Activated CD4-positive, alpha-beta T cell treated with anti-CD3 and anti-CD28 coated beads, Interleukin-2, amount 10 ng/mL, durations not matched to agents 7 days and 5 days (primary cell): ENCODE data around the gene TMEM116. TPM values are rescaled to one million over a fixed set of nuclear protein-coding genes. Genes with fewer than 3 reads are reported as not detected.

ENCODE experiments used
- CTCF ChIA-PET: fragments of 350-600 bp; sonication (Branson Sonifier 250); formaldehyde crosslinking; loops from one replicate; lab custom pipeline; 2021; ENCODE audit warnings: antibody characterized with exemption; lab: Charles Lee
- POLR2A ChIA-PET: fragments of 350-600 bp; sonication (Branson Sonifier 250); formaldehyde crosslinking; loops from one replicate; lab custom pipeline; 2021; ENCODE audit warnings: antibody characterized with exemption; lab: Charles Lee
- DNase-seq: peaks from one replicate; pipeline ENCODE4 v3.0.0-alpha.2; 2020
- H3K27ac Mint-ChIP-seq: one replicate; pipeline ENCODE4 v1.8.0; 2021; ENCODE audit warnings: mild to moderate bottlenecking, moderate library complexity, mixed read lengths
- H3K27me3 Mint-ChIP-seq: one replicate; pipeline ENCODE4 v1.8.0; 2021; ENCODE audit warnings: mixed read lengths
- H3K36me3 Mint-ChIP-seq: one replicate; pipeline ENCODE4 v1.8.0; 2021; ENCODE audit warnings: low read depth, mixed read lengths
- H3K4me1 Mint-ChIP-seq: one replicate; pipeline ENCODE4 v1.8.0; 2021; ENCODE audit warnings: mixed read lengths
- H3K4me3 Mint-ChIP-seq: one replicate; pipeline ENCODE4 v1.8.0; 2021; ENCODE audit warnings: mild to moderate bottlenecking, moderate library complexity, mixed read lengths
- H3K9me3 Mint-ChIP-seq: one replicate; pipeline ENCODE4 v1.8.0; 2021; ENCODE audit warnings: mixed read lengths
- total RNA-seq, 2 experiments: library from RNA; stranded (reverse); gene quantifications; one replicate each; pipeline ENCODE4 v1.2.3, GENCODE V29; 2021

The TMEM116 gene
- total RNA-seq, 2 experiments from 2014 or later: 16.6 to 16.9 TPM

DNA sequence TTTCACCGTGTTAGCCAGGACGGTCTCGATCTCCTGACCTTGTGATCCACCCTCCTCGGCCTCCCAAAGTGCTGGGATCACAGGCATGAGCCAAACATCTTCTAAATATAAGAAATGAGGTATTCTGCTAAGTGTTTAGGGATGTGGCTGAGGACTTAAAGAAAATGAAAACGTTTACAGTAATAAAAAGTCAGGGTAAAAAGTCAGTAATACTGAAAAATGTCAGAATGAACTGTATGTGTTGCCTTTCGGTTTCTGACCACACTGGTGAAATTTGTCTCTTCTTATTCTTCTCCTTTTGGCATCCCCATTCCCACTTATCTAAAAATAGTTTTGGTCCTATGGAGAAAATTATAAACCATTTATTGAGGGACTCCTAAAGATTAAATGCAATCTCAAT is 20.5 kb downstream of the TMEM116 start:
- Mint-ChIP-seq H3K27ac (peak overlapping the region; percentile 90), H3K4me3 (peak overlapping the region; percentile 79), H3K9me3 (peaks cover 3% of the 10 kb centered on the region), H3K27me3 (no peaks in the 10 kb centered on the region), H3K36me3 (peaks cover 46% of the 10 kb centered on the region), H3K4me1 (peaks cover 63% of the 10 kb centered on the region)
- ChIA-PET POLR2A (interaction anchor here (1.1 kb wide), 1 partner anchor 22 kb away, joined by 3 read pairs; no protein-coding TSS in a partner anchor), CTCF (interaction anchor here (0.9 kb wide), 1 partner anchor 138 kb away, joined by 5 read pairs; no protein-coding TSS in a partner anchor)
- DNase-seq: no peak

GRCh38 chr12:111991946-111992345 is 21.0 kb downstream of the TMEM116 start:
- H3K4me3 Mint-ChIP-seq: peak overlapping the region; percentile 13
- H3K27me3 Mint-ChIP-seq: no peaks in the 10 kb centered on the region
- H3K36me3 Mint-ChIP-seq: peaks cover 48% of the 10 kb centered on the region
- peaks cover 59% of the 10 kb centered on the region for H3K4me1 Mint-ChIP-seq
- H3K9me3 Mint-ChIP-seq: peaks cover 3% of the 10 kb centered on the region
- ChIA-PET CTCF (interaction anchor here (0.9 to 1.0 kb wide), 2 partner anchors 16 to 139 kb away, joined by 3 to 5 read pairs; no protein-coding TSS in a partner anchor), POLR2A (interaction anchor here (0.6 to 1.1 kb wide), 2 partner anchors 22 to 1431 kb away, joined by 3 to 8 read pairs; no protein-coding TSS in a partner anchor)
- peak overlapping the region; percentile 90 for H3K27ac Mint-ChIP-seq
- DNase-seq: peak; percentile 12

DNA sequence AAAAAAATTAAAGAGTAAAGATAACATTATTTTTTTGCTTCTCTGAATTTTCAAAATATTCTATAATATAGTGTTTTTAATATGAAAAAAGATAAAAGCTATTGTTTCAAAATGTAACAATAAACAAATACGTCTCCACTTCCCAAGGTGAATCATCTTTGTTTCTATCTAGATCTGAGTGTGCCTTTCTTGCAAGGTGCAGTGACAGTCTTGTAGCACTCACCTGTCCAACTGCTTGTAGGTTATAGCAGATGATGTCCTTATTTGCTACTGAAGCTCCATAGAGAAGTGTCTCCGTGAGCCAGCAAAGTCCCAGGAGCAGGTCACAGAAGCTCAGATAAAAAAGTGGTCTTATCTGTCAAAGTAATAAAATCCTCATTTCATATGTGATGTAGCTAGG is 21.4 kb downstream of the TMEM116 start:
- H3K4me3 Mint-ChIP-seq: peak overlapping the region; percentile 13
- peaks cover 46% of the 10 kb centered on the region for H3K36me3 Mint-ChIP-seq
- POLR2A ChIA-PET: interaction anchor here (0.6 to 1.1 kb wide), 2 partner anchors 23 to 1431 kb away, joined by 3 to 8 read pairs; no protein-coding TSS in a partner anchor
- H3K9me3 Mint-ChIP-seq: peaks cover 3% of the 10 kb centered on the region
- no peaks in the 10 kb centered on the region for H3K27me3 Mint-ChIP-seq
- peaks cover 55% of the 10 kb centered on the region for H3K4me1 Mint-ChIP-seq
- peak overlapping the region; percentile 90 for H3K27ac Mint-ChIP-seq
- no peak for DNase-seq
- CTCF ChIA-PET: interaction anchor here (1.0 kb wide), 1 partner anchor 16 kb away, joined by 3 read pairs; no protein-coding TSS in a partner anchor

DNA sequence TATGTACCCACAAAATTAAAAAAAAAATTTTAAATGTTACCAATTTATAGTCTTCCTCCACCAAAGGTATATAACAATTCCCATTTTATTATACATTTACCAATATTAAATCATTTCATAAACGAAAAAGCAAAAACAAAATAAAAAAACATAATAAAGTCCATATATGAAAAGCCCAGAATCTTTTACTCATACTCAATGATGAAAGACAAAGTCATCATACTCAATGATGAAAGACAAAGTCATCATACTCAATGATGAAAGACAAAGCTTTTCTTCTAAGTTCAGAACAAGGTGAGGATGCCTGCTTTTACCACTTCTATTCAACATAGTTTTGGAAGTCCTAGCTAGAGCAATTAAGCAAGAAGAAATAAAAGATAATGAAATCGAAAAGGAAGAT is 28.1 kb downstream of the TMEM116 start:
- H3K36me3 Mint-ChIP-seq: peaks cover 36% of the 10 kb centered on the region
- no peak overlapping the region for H3K27ac Mint-ChIP-seq
- no peak for DNase-seq
- ChIA-PET POLR2A (no interaction called here), CTCF (no interaction called here)
- no peak overlapping the region for H3K4me3 Mint-ChIP-seq
- peaks cover 11% of the 10 kb centered on the region for H3K4me1 Mint-ChIP-seq
- H3K9me3 Mint-ChIP-seq: peaks cover 3% of the 10 kb centered on the region
- H3K27me3 Mint-ChIP-seq: no peaks in the 10 kb centered on the region

GRCh38 chr12:111981987-111982386 is 31.0 kb downstream of the TMEM116 start:
- no peaks in the 10 kb centered on the region for H3K9me3 Mint-ChIP-seq
- no peak overlapping the region for H3K27ac Mint-ChIP-seq
- POLR2A ChIA-PET: no interaction called here

DNA sequence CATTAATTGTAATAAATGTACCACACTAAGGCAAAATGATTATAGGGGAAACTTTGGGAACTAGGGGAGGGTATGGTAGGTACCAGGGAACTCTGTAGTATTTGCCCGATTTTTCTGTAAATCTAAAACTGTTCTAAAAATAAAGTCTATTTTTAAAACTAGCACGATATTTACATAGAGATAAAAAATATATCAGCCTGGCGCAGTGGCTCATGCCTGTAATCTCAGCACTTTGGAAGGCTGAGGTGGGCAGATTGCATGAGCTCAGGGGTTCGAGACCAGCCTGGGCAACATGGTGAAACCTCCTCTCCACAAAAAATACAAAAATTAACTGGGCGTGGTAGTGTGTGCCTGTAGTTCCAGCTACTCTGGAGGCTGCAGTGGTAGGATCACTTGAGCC is 32.4 kb downstream of the TMEM116 start:
- Mint-ChIP-seq H3K36me3 (peaks cover 20% of the 10 kb centered on the region), H3K4me1 (peaks cover 17% of the 10 kb centered on the region), H3K4me3 (no peak overlapping the region), H3K27me3 (no peaks in the 10 kb centered on the region), H3K9me3 (no peaks in the 10 kb centered on the region), H3K27ac (no peak overlapping the region)
- ChIA-PET CTCF (no interaction called here), POLR2A (no interaction called here)
- no peak for DNase-seq

More at GRCh38 chr12:111981987-111982386, 31.0 kb downstream of the TMEM116 start:
- DNase-seq: no peak
- Mint-ChIP-seq H3K4me3 (no peak overlapping the region), H3K4me1 (peaks cover 13% of the 10 kb centered on the region), H3K27me3 (no peaks in the 10 kb centered on the region), H3K36me3 (peaks cover 18% of the 10 kb centered on the region)
- CTCF ChIA-PET: no interaction called here

GRCh38 chr12:111978545-111978944 is 34.4 kb downstream of the TMEM116 start:
- Mint-ChIP-seq H3K27me3 (no peaks in the 10 kb centered on the region), H3K27ac (no peak overlapping the region)
- POLR2A ChIA-PET: no interaction called here

DNA sequence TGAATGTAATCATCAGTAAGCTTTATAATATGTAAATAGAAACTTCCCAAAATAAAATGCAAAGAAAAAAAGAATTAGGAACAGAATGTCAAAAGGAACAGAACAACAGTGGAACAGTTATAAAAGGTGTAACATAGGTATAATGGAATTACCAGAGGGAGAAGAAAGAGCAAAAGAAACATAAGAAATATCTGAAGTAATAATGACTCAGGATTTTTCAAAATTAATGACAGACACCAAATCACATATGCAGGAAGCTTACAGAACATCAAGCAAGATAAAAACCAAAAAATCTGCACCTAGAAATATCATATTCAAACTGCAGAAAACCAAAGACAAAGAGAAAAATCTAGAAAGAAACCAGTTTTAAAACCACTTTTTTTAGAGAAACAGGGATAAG is 36.1 kb downstream of the TMEM116 start:
- ChIA-PET POLR2A (no interaction called here), CTCF (no interaction called here)
- H3K27me3 Mint-ChIP-seq: no peaks in the 10 kb centered on the region
- H3K4me1 Mint-ChIP-seq: peaks cover 22% of the 10 kb centered on the region
- peak overlapping the region; percentile 20 for H3K27ac Mint-ChIP-seq
- H3K36me3 Mint-ChIP-seq: peaks cover 18% of the 10 kb centered on the region
- DNase-seq: no peak
- peaks cover 5% of the 10 kb centered on the region for H3K9me3 Mint-ChIP-seq
- H3K4me3 Mint-ChIP-seq: no peak overlapping the region

More at GRCh38 chr12:111978545-111978944, 34.4 kb downstream of the TMEM116 start:
- Mint-ChIP-seq H3K4me3 (no peak overlapping the region), H3K36me3 (peaks cover 13% of the 10 kb centered on the region), H3K9me3 (no peaks in the 10 kb centered on the region), H3K4me1 (peaks cover 21% of the 10 kb centered on the region)
- CTCF ChIA-PET: interaction anchor here (0.6 kb wide), 1 partner anchor 1639 kb away, joined by 3 read pairs; no protein-coding TSS in a partner anchor
- DNase-seq: no peak

GRCh38 chr12:111976291-111976690 is 36.7 kb downstream of the TMEM116 start:
- H3K27ac Mint-ChIP-seq: no peak overlapping the region

DNA sequence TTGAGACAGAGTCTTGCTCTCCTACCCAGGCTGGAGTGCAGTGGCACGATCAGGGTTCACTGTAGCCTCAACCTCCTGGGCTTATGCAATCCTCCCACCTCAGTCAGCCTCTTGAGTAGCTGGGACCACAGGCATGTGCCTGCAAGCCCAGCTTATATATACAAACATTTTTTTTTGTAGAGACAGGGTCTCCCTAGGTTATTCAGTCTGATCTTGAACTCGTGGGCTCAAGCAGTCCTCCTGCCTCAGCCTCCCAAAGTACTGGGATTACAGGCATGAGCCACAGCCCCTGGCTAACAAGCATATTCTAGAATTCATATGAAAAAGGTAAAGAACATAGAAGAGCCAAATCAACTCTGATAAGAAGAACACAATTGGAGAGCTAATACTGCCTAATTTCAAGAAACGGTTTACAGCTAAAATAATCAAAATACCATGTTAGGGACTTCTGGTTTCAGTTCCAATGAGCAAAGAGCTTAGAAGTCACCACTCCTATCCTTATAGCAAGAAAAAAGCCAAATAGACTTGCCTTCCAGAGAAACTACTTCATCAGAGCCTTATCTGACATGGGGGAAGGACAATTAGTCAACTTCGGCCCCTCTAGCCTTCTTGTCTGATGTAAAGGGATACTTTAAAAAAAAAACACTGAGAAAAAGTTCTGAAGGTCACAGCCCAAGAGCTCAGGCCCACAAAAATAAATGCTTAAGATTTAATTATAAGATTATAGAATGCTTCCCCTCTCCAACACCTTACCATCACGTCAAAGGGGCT is 37.6 kb downstream of the TMEM116 start:
- H3K4me3 Mint-ChIP-seq: no peak overlapping the region
- CTCF ChIA-PET: interaction anchor here (0.6 kb wide), 1 partner anchor 36 kb away, joined by 3 read pairs; no protein-coding TSS in a partner anchor
- POLR2A ChIA-PET: interaction anchor here (0.6 kb wide), 1 partner anchor 35 kb away, joined by 3 read pairs; no protein-coding TSS in a partner anchor
- H3K36me3 Mint-ChIP-seq: peaks cover 20% of the 10 kb centered on the region
- DNase-seq: no peak
- no peak overlapping the region for H3K27ac Mint-ChIP-seq
- no peaks in the 10 kb centered on the region for H3K27me3 Mint-ChIP-seq
- H3K9me3 Mint-ChIP-seq: peaks cover 12% of the 10 kb centered on the region
- peaks cover 22% of the 10 kb centered on the region for H3K4me1 Mint-ChIP-seq

More at GRCh38 chr12:111976291-111976690, 36.7 kb downstream of the TMEM116 start:
- peaks cover 22% of the 10 kb centered on the region for H3K4me1 Mint-ChIP-seq
- no peak for DNase-seq
- no peak overlapping the region for H3K4me3 Mint-ChIP-seq
- ChIA-PET POLR2A (interaction anchor here (0.6 kb wide), 1 partner anchor 36 kb away, joined by 3 read pairs; no protein-coding TSS in a partner anchor), CTCF (interaction anchor here (0.6 kb wide), 2 partner anchors 31 to 37 kb away, joined by 3 read pairs; no protein-coding TSS in a partner anchor)
- H3K9me3 Mint-ChIP-seq: peaks cover 6% of the 10 kb centered on the region
- H3K36me3 Mint-ChIP-seq: peaks cover 16% of the 10 kb centered on the region
- H3K27me3 Mint-ChIP-seq: no peaks in the 10 kb centered on the region

DNA sequence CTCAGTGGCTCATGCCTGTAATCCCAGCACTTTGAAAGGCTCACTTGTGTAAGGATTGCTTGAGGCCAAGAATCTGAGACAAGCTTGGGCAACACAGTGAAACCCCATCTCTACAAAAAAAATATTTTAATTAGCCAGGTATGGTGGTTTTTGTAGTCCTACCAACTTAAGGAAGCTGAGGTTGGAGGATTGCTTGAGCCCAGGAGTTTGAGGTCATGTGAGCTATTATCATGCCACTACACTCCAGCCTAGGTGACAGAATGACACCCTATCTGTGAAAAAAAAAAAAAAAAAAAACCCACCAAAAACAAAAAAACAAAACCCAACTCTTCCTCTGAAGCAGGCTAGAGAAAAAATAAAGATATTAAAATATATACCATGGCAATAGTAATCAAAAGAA is 41.2 kb downstream of the TMEM116 start:
- POLR2A ChIA-PET: no interaction called here
- Mint-ChIP-seq H3K36me3 (peaks cover 31% of the 10 kb centered on the region), H3K27me3 (no peaks in the 10 kb centered on the region), H3K27ac (no peak overlapping the region), H3K4me3 (no peak overlapping the region), H3K9me3 (peaks cover 16% of the 10 kb centered on the region), H3K4me1 (peaks cover 14% of the 10 kb centered on the region)
- no peak for DNase-seq
- CTCF ChIA-PET: interaction anchor here (0.7 kb wide), 1 partner anchor 455 kb away, joined by 3 read pairs; no protein-coding TSS in a partner anchor

GRCh38 chr12:111964935-111965334 is 48.0 kb downstream of the TMEM116 start:
- H3K36me3 Mint-ChIP-seq: peaks cover 51% of the 10 kb centered on the region
- POLR2A ChIA-PET: interaction anchor here (0.9 kb wide), 1 partner anchor 28 kb away, joined by 3 read pairs; no protein-coding TSS in a partner anchor
- no peak overlapping the region for H3K4me3 Mint-ChIP-seq
- CTCF ChIA-PET: interaction anchor here (0.6 to 1.0 kb wide), 2 partner anchors 9 to 299 kb away, joined by 3 read pairs; no protein-coding TSS in a partner anchor
- H3K4me1 Mint-ChIP-seq: peaks cover 10% of the 10 kb centered on the region
- no peaks in the 10 kb centered on the region for H3K27me3 Mint-ChIP-seq
- no peak for DNase-seq
- no peak overlapping the region for H3K27ac Mint-ChIP-seq
- H3K9me3 Mint-ChIP-seq: peaks cover 15% of the 10 kb centered on the region
